BJ (cell line): ENCODE data around the gene SDCCAG8. TPM values are rescaled to one million over a fixed set of nuclear protein-coding genes. Genes with fewer than 3 reads are reported as not detected.

Experiments used
- CTCF ChIA-PET: fragments of 350-600 bp; formaldehyde crosslinking; extraction: SDS; loops from one replicate; lab custom pipeline; 2021; ENCODE audit warnings: antibody characterized with exemption, inconsistent platforms; lab: Yijun Ruan, JAX
- POLR2A ChIA-PET: fragments of 300-600 bp; sonication (Branson Sonifier 250); formaldehyde crosslinking; extraction: SDS; loops from one replicate; lab custom pipeline; 2021; ENCODE audit warnings: antibody characterized with exemption; lab: Charles Lee
- DNase-seq: peaks from one replicate; pipeline ENCODE4 v3.0.0-alpha.2; 2011; ENCODE audit warnings: low read depth
- H3K27me3 ChIP-seq: 2 replicates; pipeline ENCODE4 v1.6.0; 2011; ENCODE audit warnings: low read length; ENCODE audit not compliant: control insufficient read depth, insufficient read depth
- H3K36me3 ChIP-seq: 2 replicates; pipeline ENCODE4 v1.5.1; 2011; ENCODE audit warnings: low read length; ENCODE audit not compliant: control insufficient read depth, insufficient read depth
- H3K4me3 ChIP-seq: 2 replicates; pipeline ENCODE4 v1.5.1; 2011; ENCODE audit warnings: low read depth, mild to moderate bottlenecking, control low read depth, low read length
- polyA plus RNA-seq: library from polyadenylated mRNA; depleted of rRNA; stranded (reverse); fragments of >200 nt; gene quantifications from 2 replicates; pipeline ENCODE4 v1.2.3, GENCODE V29; 2011
- TF ChIP-seq, protein P1 (sequence below): IDR thresholded peaks from 2 replicates; pipeline ENCODE4 v1.5.1; 2011; ENCODE audit warnings: low read depth, mild to moderate bottlenecking, control low read depth, inconsistent platforms, low read length, moderate library complexity; ENCODE audit not compliant: insufficient read depth

The SDCCAG8 gene
- polyA plus RNA-seq, 1 experiment, result 17.0 TPM

DNA sequence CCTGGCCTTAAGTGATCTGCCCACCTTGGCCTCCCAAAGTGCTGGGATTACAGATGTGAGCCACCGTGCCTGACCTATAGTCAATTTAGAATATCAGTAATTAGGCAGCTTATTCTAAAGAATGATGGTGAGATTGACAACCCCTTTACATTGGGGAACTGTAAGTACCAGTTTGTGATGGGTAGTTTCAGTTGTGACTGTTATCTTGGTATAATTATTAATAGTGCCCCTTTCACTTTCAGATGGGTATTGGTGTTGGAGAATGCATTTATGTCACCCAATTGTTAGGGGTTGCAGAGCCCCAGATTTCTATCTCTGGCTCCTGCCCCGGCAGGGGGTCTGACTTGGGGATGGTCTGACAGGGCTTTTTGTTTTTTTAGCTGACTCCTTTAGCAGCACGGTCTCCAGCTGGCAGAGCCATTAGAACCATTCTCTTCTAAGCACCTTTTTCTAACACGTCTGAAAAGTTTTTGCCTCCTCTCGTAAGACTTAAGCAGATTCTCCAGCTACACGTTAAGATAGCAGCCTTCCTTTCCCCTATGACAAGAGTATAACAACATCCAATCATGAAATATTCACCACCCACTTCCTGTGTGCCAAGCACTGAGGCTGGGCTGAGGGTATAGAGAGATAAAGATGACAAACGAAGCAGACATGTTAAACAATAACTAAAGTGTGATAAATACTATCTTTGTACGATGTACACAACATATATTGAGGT lies 157.8 kb downstream of the SDCCAG8 start:
- CTCF ChIA-PET, result no interaction called here

DNA sequence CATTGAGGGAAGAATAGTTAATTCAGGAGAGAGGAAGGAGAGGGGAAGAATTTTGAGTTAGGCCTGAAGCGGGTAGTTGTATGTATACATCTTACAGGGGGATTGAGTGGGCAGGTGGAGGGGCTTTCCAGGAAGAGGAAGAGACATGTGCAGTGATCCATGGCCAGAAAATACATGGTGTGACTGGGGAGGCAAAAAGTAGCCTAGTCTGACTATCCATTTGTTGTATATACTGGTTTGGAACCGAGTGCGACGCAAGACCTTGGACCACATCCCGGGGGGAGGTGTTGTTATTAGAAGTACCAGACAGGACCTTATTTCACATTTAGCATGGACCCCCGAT lies 158.3 kb downstream of the SDCCAG8 start:
- Histone ChIP-seq H3K36me3 (no peaks in the 10 kb centered on the region), H3K27me3 (no peaks in the 10 kb centered on the region), H3K4me3 (no peak overlapping the region)
- TF ChIP-seq, protein P1, sequence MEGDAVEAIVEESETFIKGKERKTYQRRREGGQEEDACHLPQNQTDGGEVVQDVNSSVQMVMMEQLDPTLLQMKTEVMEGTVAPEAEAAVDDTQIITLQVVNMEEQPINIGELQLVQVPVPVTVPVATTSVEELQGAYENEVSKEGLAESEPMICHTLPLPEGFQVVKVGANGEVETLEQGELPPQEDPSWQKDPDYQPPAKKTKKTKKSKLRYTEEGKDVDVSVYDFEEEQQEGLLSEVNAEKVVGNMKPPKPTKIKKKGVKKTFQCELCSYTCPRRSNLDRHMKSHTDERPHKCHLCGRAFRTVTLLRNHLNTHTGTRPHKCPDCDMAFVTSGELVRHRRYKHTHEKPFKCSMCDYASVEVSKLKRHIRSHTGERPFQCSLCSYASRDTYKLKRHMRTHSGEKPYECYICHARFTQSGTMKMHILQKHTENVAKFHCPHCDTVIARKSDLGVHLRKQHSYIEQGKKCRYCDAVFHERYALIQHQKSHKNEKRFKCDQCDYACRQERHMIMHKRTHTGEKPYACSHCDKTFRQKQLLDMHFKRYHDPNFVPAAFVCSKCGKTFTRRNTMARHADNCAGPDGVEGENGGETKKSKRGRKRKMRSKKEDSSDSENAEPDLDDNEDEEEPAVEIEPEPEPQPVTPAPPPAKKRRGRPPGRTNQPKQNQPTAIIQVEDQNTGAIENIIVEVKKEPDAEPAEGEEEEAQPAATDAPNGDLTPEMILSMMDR, result no peak
- ChIA-PET CTCF (no interaction called here), POLR2A (no interaction called here)
- no peak for DNase-seq

More for the DNA sequence above, 157.8 kb downstream of the SDCCAG8 start:
- Histone ChIP-seq H3K36me3 (no peaks in the 10 kb centered on the region), H3K27me3 (no peaks in the 10 kb centered on the region), H3K4me3 (no peak overlapping the region)
- TF ChIP-seq, protein P1, result no peak
- DNase-seq, result no peak
- POLR2A ChIA-PET, result no interaction called here

DNA sequence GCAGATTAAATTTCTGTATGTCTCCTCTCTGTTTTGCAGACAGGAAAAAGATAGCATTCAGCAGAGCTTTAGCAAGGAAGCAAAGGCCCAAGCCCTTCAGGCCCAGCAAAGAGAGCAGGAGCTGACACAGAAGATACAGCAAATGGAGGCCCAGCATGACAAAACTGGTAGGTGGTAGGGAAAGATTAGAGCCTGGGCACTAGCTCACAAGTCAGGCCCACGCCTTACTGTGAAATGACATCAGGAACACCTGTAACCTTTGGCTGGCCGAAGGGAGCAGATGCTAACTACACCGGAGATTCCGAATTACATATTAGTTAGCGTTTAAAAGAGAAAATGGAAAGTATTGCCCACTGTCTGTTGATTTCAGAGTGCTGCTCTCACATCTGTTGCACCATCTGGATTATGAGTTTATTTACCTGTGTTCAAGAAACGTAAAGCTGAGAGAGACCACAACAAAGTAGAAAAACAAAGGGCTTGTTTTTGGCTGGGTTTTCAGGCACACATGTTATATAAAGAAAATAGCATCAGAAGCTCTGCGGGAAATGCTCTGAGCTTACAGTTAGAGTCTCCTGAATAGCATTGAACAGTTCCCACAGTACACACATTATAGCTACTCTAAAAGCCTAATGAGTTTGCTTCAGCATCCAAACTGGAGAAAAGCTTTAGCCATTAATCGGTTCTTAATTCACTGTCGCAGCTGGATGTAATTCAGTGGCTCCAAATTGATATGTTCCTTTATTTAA lies 160.0 kb downstream of the SDCCAG8 start:
- ChIA-PET POLR2A (no interaction called here), CTCF (no interaction called here)
- no peaks in the 10 kb centered on the region for H3K36me3 ChIP-seq
- TF ChIP-seq, protein P1, result no peak
- no peak for DNase-seq
- H3K4me3 ChIP-seq, result no peak overlapping the region
- no peaks in the 10 kb centered on the region for H3K27me3 ChIP-seq

DNA sequence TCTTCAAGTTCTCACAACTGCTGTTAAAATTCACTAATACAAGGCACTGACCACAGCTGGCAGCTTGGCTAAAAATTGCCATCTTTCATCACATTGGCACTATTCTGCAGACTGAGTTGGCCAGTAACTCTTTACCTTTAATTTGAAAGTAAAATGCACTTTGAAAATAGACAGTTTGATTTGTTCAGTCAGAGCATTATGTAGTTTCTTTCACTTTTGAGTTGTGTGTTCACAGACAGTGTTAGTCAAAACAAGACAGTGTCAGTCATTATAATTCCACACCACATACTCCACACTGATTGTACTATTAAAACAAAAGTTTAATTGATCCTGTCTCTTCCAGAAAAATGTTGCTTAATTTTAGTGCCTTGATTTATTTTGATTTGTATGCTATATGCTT lies 160.7 kb downstream of the SDCCAG8 start:
- TF ChIP-seq, protein P1, result no peak
- DNase-seq, result no peak
- H3K4me3 ChIP-seq, result no peak overlapping the region
- POLR2A ChIA-PET, result no interaction called here
- no peaks in the 10 kb centered on the region for H3K27me3 ChIP-seq
- CTCF ChIA-PET, result no interaction called here
- no peaks in the 10 kb centered on the region for H3K36me3 ChIP-seq

DNA sequence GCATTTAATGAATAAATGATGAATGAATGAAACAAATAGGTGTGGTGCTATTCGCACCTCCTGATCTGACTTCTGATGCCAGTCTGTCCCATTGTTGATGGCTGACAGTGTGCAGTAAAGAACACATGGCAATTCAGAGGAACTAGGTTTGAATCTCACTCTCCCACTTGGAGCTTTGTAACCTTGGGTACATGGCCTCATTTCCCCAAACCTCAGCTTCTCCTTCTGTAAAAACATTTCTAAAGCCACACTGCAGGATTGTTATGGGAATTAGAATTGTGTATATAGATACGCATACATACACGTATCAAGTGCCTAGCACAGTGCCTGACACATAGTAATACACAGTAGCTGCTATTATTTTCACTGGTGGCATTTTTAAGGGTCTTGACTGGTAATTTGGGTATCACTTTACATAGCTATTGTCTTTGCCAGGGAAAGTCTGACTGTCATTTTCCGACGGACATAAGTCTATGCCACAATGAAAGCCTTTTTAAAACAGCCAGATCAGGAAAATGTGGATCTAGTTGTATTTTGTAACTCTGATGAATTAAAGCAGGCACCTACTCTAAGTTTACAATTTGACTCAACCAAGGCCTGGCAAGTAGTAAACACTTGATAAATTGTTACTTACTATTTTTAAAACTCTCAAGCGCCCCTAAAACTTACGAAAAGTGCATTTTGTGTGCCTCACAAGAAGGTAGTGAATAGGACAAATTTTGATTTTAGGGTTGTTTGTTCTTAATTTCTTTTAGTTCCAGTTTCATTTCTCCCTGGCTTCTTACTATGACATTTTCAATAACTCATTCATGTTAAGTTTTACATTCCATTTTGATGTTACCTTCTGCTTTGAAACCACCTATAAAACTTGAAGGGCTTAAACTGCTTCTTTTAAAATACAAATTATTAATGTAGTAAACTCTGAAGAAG lies 164.4 kb downstream of the SDCCAG8 start:
- POLR2A ChIA-PET, result no interaction called here
- DNase-seq, result no peak
- CTCF ChIA-PET, result no interaction called here
- Histone ChIP-seq H3K27me3 (no peaks in the 10 kb centered on the region), H3K36me3 (no peaks in the 10 kb centered on the region), H3K4me3 (no peak overlapping the region)
- TF ChIP-seq, protein P1, result no peak
